ENCODE measurements around the gene ITGB8.

DNA sequence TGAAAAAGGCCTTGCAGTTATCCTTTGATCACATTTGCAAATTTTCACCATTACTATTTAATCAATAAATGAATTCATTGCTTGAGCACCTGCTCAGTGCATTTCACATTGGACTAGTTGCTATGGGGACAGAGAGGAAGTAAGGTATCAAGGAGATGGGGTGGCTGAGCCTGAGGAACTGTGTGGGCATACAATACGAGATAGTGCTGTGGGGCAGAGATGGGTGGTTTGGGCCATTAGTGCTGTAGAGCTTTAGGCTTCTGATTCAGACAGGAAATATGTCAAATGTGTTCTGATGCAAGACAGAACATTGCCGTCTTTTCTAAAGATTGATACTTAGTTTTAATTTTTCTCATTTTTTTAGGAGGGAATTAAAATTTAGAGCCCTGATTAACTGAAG is 13.2 kb downstream of the ITGB8 start:
- TF ChIP-seq CTCF (IDR thresholded peaks at IDR 0.05; ENCODE audit: poor library complexity, severe bottlenecking) = no peak
- TF ChIP-seq EP300 (conservative IDR thresholded peaks at IDR 0.05; ENCODE audit: poor library complexity, severe bottlenecking) = no peak
- TF ChIP-seq POLR2AphosphoS5 (IDR thresholded peaks at IDR 0.05) = no peak
- no peak for TF ChIP-seq SMC3 (conservative IDR thresholded peaks at IDR 0.05; ENCODE audit: poor library complexity)
- no peak for TF ChIP-seq TAF1 (IDR thresholded peaks at IDR 0.05; ENCODE audit: low read depth)
- no peak for TF ChIP-seq MXI1 (conservative IDR thresholded peaks at IDR 0.05; ENCODE audit: poor library complexity, severe bottlenecking)
- no peak for TF ChIP-seq EZH2 (IDR thresholded peaks at IDR 0.05; ENCODE audit: borderline replicate concordance, insufficient read depth, low read length, poor library complexity, severe bottlenecking)
- TF ChIP-seq, protein P1, sequence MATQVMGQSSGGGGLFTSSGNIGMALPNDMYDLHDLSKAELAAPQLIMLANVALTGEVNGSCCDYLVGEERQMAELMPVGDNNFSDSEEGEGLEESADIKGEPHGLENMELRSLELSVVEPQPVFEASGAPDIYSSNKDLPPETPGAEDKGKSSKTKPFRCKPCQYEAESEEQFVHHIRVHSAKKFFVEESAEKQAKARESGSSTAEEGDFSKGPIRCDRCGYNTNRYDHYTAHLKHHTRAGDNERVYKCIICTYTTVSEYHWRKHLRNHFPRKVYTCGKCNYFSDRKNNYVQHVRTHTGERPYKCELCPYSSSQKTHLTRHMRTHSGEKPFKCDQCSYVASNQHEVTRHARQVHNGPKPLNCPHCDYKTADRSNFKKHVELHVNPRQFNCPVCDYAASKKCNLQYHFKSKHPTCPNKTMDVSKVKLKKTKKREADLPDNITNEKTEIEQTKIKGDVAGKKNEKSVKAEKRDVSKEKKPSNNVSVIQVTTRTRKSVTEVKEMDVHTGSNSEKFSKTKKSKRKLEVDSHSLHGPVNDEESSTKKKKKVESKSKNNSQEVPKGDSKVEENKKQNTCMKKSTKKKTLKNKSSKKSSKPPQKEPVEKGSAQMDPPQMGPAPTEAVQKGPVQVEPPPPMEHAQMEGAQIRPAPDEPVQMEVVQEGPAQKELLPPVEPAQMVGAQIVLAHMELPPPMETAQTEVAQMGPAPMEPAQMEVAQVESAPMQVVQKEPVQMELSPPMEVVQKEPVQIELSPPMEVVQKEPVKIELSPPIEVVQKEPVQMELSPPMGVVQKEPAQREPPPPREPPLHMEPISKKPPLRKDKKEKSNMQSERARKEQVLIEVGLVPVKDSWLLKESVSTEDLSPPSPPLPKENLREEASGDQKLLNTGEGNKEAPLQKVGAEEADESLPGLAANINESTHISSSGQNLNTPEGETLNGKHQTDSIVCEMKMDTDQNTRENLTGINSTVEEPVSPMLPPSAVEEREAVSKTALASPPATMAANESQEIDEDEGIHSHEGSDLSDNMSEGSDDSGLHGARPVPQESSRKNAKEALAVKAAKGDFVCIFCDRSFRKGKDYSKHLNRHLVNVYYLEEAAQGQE (IDR thresholded peaks at IDR 0.05; ENCODE audit: borderline replicate concordance) = no peak
- TF ChIP-seq RAD21 (conservative IDR thresholded peaks at IDR 0.05) = no peak
